Measurements from ENCODE around the gene ITGB5. TPM values are rescaled to one million over a fixed set of nuclear protein-coding genes. Genes with fewer than 3 reads are reported as not detected.
A peak's percentile ranks its signal among the peaks of the same experiment; 100 is the strongest.
"Not testable (repeated sequence)": the region's sequence is repeated elsewhere in the genome, so short reads cannot be mapped to it uniquely, and the experiment has no call there.

ITGB5 gene
- total RNA-seq, 1 experiment from 2014 or later: 67.2 TPM

GRCh38 chr3:124760601-124761000, 126.6 kb downstream of the ITGB5 start:
- no peak for ATAC-seq
- Histone ChIP-seq H3K36me3 (ENCODE audit: low read depth, low read length) (no peaks in the 10 kb centered on the region), H3K27ac (ENCODE audit: low read length) (no peak overlapping the region), H3K4me3 (ENCODE audit: low read length) (no peak overlapping the region), H3K4me2 (ENCODE audit: low read length) (no peak overlapping the region), H3F3A (ENCODE audit: low read length, unreplicated experiment) (no peaks in the 10 kb centered on the region), H4K20me1 (ENCODE audit: low read length) (no peaks in the 10 kb centered on the region), H3K79me2 (ENCODE audit: low read length) (no peaks in the 10 kb centered on the region), H3K9me3 (ENCODE audit: low read length) (no peaks in the 10 kb centered on the region), H3K27me3 (ENCODE audit: low read length) (no peaks in the 10 kb centered on the region), H3K9ac (ENCODE audit: low read length) (no peak overlapping the region), H2AFZ (ENCODE audit: low read length) (no peak overlapping the region), H3K4me1 (ENCODE audit: insufficient read depth, low read length) (no peaks in the 10 kb centered on the region), H3K9me2 (replicated peaks; ENCODE audit: low read length) (no peaks in the 10 kb centered on the region)
- CTCF ChIA-PET: interaction anchor here (0.6 to 1.1 kb wide), 3 partner anchors 18 to 141 kb away, joined by 3 to 10 read pairs (median 5); no protein-coding TSS in a partner anchor
- no peak for DNase-seq
- TF ChIP-seq CTCF (conservative IDR thresholded peaks at IDR 0.05; ENCODE audit: low read depth, low read length) (no peak), EZH2phosphoT487 (IDR thresholded peaks at IDR 0.05; ENCODE audit: borderline replicate concordance, low read length) (no peak), EZH2 (IDR thresholded peaks at IDR 0.05; ENCODE audit: low read length, unreplicated experiment) (no peak)
- POLR2A ChIA-PET (ENCODE audit: unreplicated experiment): no interaction called here
- BruUV-seq (replicated peaks): no TSS peak
- intact Hi-C loops (cut with micrococcal nuclease): no loop called here

- ChIA-PET CTCF (no interaction called here), POLR2A (ENCODE audit: unreplicated experiment) (no interaction called here)
- H3K9me2 ChIP-seq (replicated peaks; ENCODE audit: low read length): no peaks in the 10 kb centered on the region
- intact Hi-C loops (cut with micrococcal nuclease): no loop called here
- H2AFZ ChIP-seq (ENCODE audit: low read length): no peak overlapping the region
- no peaks in the 10 kb centered on the region for H4K20me1 ChIP-seq (ENCODE audit: low read length)
- no peaks in the 10 kb centered on the region for H3K36me3 ChIP-seq (ENCODE audit: low read depth, low read length)
- H3K4me3 ChIP-seq (ENCODE audit: low read length): no peak overlapping the region
- ATAC-seq (no peak), DNase-seq (no peak)
- no peak overlapping the region for H3K9ac ChIP-seq (ENCODE audit: low read length)
- H3K9me3 ChIP-seq (ENCODE audit: low read length): no peaks in the 10 kb centered on the region
- H3K4me1 ChIP-seq (ENCODE audit: insufficient read depth, low read length): no peaks in the 10 kb centered on the region
- no peaks in the 10 kb centered on the region for H3F3A ChIP-seq (ENCODE audit: low read length, unreplicated experiment)
- BruUV-seq (replicated peaks): no TSS peak
- no peak overlapping the region for H3K4me2 ChIP-seq (ENCODE audit: low read length)
- TF ChIP-seq EZH2 (IDR thresholded peaks at IDR 0.05; ENCODE audit: low read length, unreplicated experiment) (no peak), EZH2phosphoT487 (IDR thresholded peaks at IDR 0.05; ENCODE audit: borderline replicate concordance, low read length) (no peak), CTCF (conservative IDR thresholded peaks at IDR 0.05; ENCODE audit: low read depth, low read length) (no peak)
- H3K79me2 ChIP-seq (ENCODE audit: low read length): no peaks in the 10 kb centered on the region
- no peaks in the 10 kb centered on the region for H3K27me3 ChIP-seq (ENCODE audit: low read length)
- H3K27ac ChIP-seq (ENCODE audit: low read length): no peak overlapping the region
These were observed 127.3 kb downstream of the ITGB5 start for GRCh38 chr3:124759666-124760401.

- Histone ChIP-seq H2AFZ (ENCODE audit: low read length) (no peak overlapping the region), H3K4me3 (ENCODE audit: low read length) (no peak overlapping the region), H4K20me1 (ENCODE audit: low read length) (no peaks in the 10 kb centered on the region), H3K9me3 (ENCODE audit: low read length) (no peaks in the 10 kb centered on the region), H3K9ac (ENCODE audit: low read length) (no peak overlapping the region), H3K27me3 (ENCODE audit: low read length) (no peaks in the 10 kb centered on the region), H3F3A (ENCODE audit: low read length, unreplicated experiment) (no peaks in the 10 kb centered on the region), H3K4me2 (ENCODE audit: low read length) (no peak overlapping the region), H3K27ac (ENCODE audit: low read length) (no peak overlapping the region), H3K36me3 (ENCODE audit: low read depth, low read length) (no peaks in the 10 kb centered on the region), H3K79me2 (ENCODE audit: low read length) (no peaks in the 10 kb centered on the region), H3K4me1 (ENCODE audit: insufficient read depth, low read length) (no peaks in the 10 kb centered on the region), H3K9me2 (replicated peaks; ENCODE audit: low read length) (no peaks in the 10 kb centered on the region)
- POLR2A ChIA-PET (ENCODE audit: unreplicated experiment): no interaction called here
- no peak for TF ChIP-seq EZH2 (IDR thresholded peaks at IDR 0.05; ENCODE audit: low read length, unreplicated experiment)
- TF ChIP-seq EZH2phosphoT487 (IDR thresholded peaks at IDR 0.05; ENCODE audit: borderline replicate concordance, low read length): no peak
- TF ChIP-seq CTCF (conservative IDR thresholded peaks at IDR 0.05; ENCODE audit: low read depth, low read length): no peak
- intact Hi-C loops (cut with micrococcal nuclease): no loop called here
- CTCF ChIA-PET: no interaction called here
- TSS peak; percentile 18 for BruUV-seq (replicated peaks)
- ATAC-seq (no peak), DNase-seq (no peak)
These were observed 128.1 kb downstream of the ITGB5 start for GRCh38 chr3:124758851-124759635.

- H3K4me1 ChIP-seq (ENCODE audit: insufficient read depth, low read length); H3K9me3 ChIP-seq (ENCODE audit: low read length); H3K36me3 ChIP-seq (ENCODE audit: low read depth, low read length); POLR2A ChIA-PET (ENCODE audit: unreplicated experiment); H3K9ac ChIP-seq (ENCODE audit: low read length); DNase-seq; intact Hi-C loops (cut with micrococcal nuclease); H2AFZ ChIP-seq (ENCODE audit: low read length); BruUV-seq (replicated peaks); H3F3A ChIP-seq (ENCODE audit: low read length, unreplicated experiment); ATAC-seq; H4K20me1 ChIP-seq (ENCODE audit: low read length); H3K9me2 ChIP-seq (replicated peaks; ENCODE audit: low read length); H3K4me2 ChIP-seq (ENCODE audit: low read length); H3K79me2 ChIP-seq (ENCODE audit: low read length); H3K4me3 ChIP-seq (ENCODE audit: low read length); H3K27ac ChIP-seq (ENCODE audit: low read length); H3K27me3 ChIP-seq (ENCODE audit: low read length): not testable (repeated sequence)
- CTCF ChIA-PET: interaction anchor here (0.6 kb wide), 2 partner anchors 121 to 171 kb away, joined by 3 to 6 read pairs; no protein-coding TSS in a partner anchor
These were observed 129.2 kb downstream of the ITGB5 start for GRCh38 chr3:124757926-124758325.
